GM21447 (cell line): Measurements from ENCODE around the gene EFNA1.

Source experiments
- ATAC-seq: cut with Tn5 transposase; IDR thresholded peaks from one replicate; pipeline ENCODE4 v1.9.1; 2021; ENCODE audit not compliant: unreplicated experiment

Gene EFNA1

GRCh38 chr1:155124503-155125463 is 2.9 kb upstream of the EFNA1 start:
- ATAC-seq = no peak

GRCh38 chr1:155125511-155125945 is 2.1 kb upstream of the EFNA1 start:
- no peak for ATAC-seq

- no peak for ATAC-seq
These were observed 1.6 kb upstream of the EFNA1 start for GRCh38 chr1:155125946-155126555.

- no peak for ATAC-seq
These were observed 1.0 kb upstream of the EFNA1 start for GRCh38 chr1:155126556-155127104.

- no peak for ATAC-seq
These were observed 485 bp downstream of the EFNA1 start for GRCh38 chr1:155127967-155128754.

GRCh38 chr1:155128755-155129473 is 1.2 kb downstream of the EFNA1 start:
- no peak for ATAC-seq

GRCh38 chr1:155130272-155131006 is 2.8 kb downstream of the EFNA1 start:
- no peak for ATAC-seq

- no peak for ATAC-seq
These were observed 3.6 kb downstream of the EFNA1 start for GRCh38 chr1:155131285-155131684.

GRCh38 chr1:155131856-155132255 is 4.2 kb downstream of the EFNA1 start:
- ATAC-seq = no peak

- ATAC-seq = no peak
These were observed 6.2 kb downstream of the EFNA1 start for GRCh38 chr1:155133799-155134281.

GRCh38 chr1:155134322-155134721 is 6.6 kb downstream of the EFNA1 start:
- ATAC-seq = no peak

GRCh38 chr1:155134880-155135414 is 7.3 kb downstream of the EFNA1 start:
- no peak for ATAC-seq

GRCh38 chr1:155135415-155136028 is 7.8 kb downstream of the EFNA1 start, which contains the start of gene SLC50A1:
SLC50A1 (plus strand) TSS chr1:155135852; CDS start chr1:155135912, 60 bp downstream.
- peak; percentile 63 for ATAC-seq

GRCh38 chr1:155136748-155137147 is 9.1 kb downstream of the EFNA1 start:
- no peak for ATAC-seq

- no peak for ATAC-seq
These were observed 9.7 kb downstream of the EFNA1 start for GRCh38 chr1:155137154-155137949.

- peak; percentile 50 for ATAC-seq
These were observed 12.4 kb downstream of the EFNA1 start, which contains the start of gene DPM3 for GRCh38 chr1:155139895-155140629. DPM3 (minus strand) TSS chr1:155140531; CDS start chr1:155140240, 291 bp downstream.

- no peak for ATAC-seq
These were observed 12.9 kb downstream of the EFNA1 start for GRCh38 chr1:155140630-155140953.
